Esophagus muscularis mucosa (tissue), 3 donors: Measurements from ENCODE around the gene PPP4C.

ENCODE experiments used
- POLR2A ChIP-seq: fragments of 450-650 bp; IDR thresholded peaks from one replicate; pipeline ENCODE4 v1.6.1; 2017; ENCODE audit warnings: antibody characterized with exemption, moderate library complexity, mild to moderate bottlenecking, low read depth
- TF ChIP-seq, protein P1 (sequence below), 3 experiments: fragments of 200-600 bp in 2 of 3; fragments of 450-650 bp in 1 of 3; sonication (generic) in 2 of 3; IDR thresholded peaks; one replicate each; pipeline ENCODE4 v1.5.1; 2017 to 2019; ENCODE audit warnings: antibody characterized with exemption in 3 of 3, mild to moderate bottlenecking in 2 of 3, moderate library complexity in 1 of 3

DNA sequence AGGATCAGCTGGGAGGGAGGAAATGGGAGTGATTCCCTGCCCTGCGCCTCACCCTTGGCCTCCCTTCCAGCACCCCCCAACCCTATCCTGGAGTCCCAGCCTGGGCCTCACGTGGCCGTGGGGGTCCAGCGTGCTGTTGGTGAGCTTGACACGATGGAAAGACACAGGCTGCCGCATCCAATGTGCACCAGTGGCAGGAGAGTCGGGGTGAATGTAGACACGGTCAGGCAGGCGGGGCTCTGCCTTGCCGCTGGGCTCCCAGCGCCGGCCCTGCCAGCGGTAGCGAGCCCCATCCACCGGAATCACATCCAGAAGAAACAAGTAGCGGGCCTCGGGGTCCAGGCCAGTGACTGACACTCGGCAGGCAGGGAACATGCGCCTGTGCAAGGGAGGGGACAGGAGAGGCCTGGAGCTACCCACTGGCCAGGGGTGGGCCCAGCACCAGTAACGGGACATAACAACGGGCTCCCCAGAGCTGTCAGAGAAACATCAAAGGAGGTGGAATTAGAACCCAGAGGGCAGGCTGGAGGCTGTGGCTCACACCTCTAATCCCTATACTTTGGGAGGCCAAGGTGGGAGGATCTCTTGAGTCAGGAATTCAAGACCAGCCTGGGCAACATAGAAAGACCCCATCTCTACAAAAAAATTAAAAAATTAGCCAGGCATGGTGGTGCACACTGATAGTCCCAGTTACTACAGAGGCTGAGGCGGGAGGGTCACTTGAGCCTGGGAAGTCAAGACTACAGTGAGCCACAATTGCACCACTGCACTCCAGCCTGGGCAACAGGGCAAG lies 13.2 kb downstream of the PPP4C start:
- TF ChIP-seq, protein P1, sequence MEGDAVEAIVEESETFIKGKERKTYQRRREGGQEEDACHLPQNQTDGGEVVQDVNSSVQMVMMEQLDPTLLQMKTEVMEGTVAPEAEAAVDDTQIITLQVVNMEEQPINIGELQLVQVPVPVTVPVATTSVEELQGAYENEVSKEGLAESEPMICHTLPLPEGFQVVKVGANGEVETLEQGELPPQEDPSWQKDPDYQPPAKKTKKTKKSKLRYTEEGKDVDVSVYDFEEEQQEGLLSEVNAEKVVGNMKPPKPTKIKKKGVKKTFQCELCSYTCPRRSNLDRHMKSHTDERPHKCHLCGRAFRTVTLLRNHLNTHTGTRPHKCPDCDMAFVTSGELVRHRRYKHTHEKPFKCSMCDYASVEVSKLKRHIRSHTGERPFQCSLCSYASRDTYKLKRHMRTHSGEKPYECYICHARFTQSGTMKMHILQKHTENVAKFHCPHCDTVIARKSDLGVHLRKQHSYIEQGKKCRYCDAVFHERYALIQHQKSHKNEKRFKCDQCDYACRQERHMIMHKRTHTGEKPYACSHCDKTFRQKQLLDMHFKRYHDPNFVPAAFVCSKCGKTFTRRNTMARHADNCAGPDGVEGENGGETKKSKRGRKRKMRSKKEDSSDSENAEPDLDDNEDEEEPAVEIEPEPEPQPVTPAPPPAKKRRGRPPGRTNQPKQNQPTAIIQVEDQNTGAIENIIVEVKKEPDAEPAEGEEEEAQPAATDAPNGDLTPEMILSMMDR (IDR thresholded peaks at IDR 0.05): no peak
- no peak for TF ChIP-seq POLR2A
